Liver (tissue), 3 donors: ENCODE data around the gene ARMH1.

ENCODE experiments used
- ATF3 ChIP-seq: IDR thresholded peaks from 2 replicates; pipeline ENCODE4 v1.6.1; 2016; ENCODE audit warnings: antibody characterized with exemption
- CTCF ChIP-seq: fragments of 150-350 bp; IDR thresholded peaks from 2 replicates; pipeline ENCODE4 v1.5.1; 2017; ENCODE audit warnings: improper control_type of control experiment, low read depth, low read length; ENCODE audit not compliant: missing input control
- EGR1 ChIP-seq, 2 donors: IDR thresholded peaks; 2 replicates each; pipeline ENCODE4 v1.6.1; 2016 to 2018; ENCODE audit warnings: antibody characterized with exemption in 2 of 2, low read depth in 2 of 2
- FOXA1 ChIP-seq: IDR thresholded peaks from 2 replicates; pipeline ENCODE4 v1.6.1; 2016; ENCODE audit warnings: antibody characterized with exemption
- GABPA ChIP-seq, 2 donors: IDR thresholded peaks in 1 of 2; conservative IDR thresholded peaks in 1 of 2; 2 replicates each; pipeline ENCODE4 v1.6.1; 2016; ENCODE audit warnings: antibody characterized with exemption in 2 of 2, mild to moderate bottlenecking in 1 of 2, moderate library complexity in 1 of 2
- JUND ChIP-seq, 2 donors: IDR thresholded peaks; 2 replicates each; pipeline ENCODE4 v1.6.1; 2016; ENCODE audit warnings: antibody characterized with exemption in 2 of 2
- MAX ChIP-seq: IDR thresholded peaks from 2 replicates; pipeline ENCODE4 v1.6.1; 2016; ENCODE audit warnings: antibody characterized with exemption
- RAD21 ChIP-seq, 2 donors: IDR thresholded peaks; 2 replicates each; pipeline ENCODE4 v1.6.1; 2016; ENCODE audit warnings: antibody characterized with exemption in 2 of 2, mild to moderate bottlenecking in 2 of 2
- REST ChIP-seq: IDR thresholded peaks from 2 replicates; pipeline ENCODE4 v1.6.1; 2016; ENCODE audit warnings: antibody characterized with exemption, mild to moderate bottlenecking
- SP1 ChIP-seq: IDR thresholded peaks from 2 replicates; pipeline ENCODE4 v1.6.1; 2018; ENCODE audit warnings: antibody characterized with exemption, mild to moderate bottlenecking
- TAF1 ChIP-seq: conservative IDR thresholded peaks from 2 replicates; pipeline ENCODE4 v1.6.1; 2016; ENCODE audit warnings: antibody characterized with exemption, mild to moderate bottlenecking
- YY1 ChIP-seq: IDR thresholded peaks from 2 replicates; pipeline ENCODE4 v1.6.1; 2016; ENCODE audit warnings: antibody characterized with exemption, mild to moderate bottlenecking
- ZBTB33 ChIP-seq: IDR thresholded peaks from 2 replicates; pipeline ENCODE4 v1.6.1; 2016; ENCODE audit warnings: antibody characterized with exemption
- donor health status: healthy.
- donor health status: healthy.

GRCh38 chr1:44643721-44644334 is 30.7 kb upstream of the ARMH1 start:
- TF ChIP-seq CTCF (no peak), REST (no peak), MAX (no peak), GABPA (IDR thresholded peaks at IDR 0.05 in 1 of 2, conservative IDR thresholded peaks at IDR 0.05 in 1 of 2) (no peak), ATF3 (no peak), EGR1 (IDR thresholded peaks at IDR 0.05; ENCODE audit: low read depth in 2 of 2) (no peak), JUND (IDR thresholded peaks at IDR 0.05) (no peak), RAD21 (IDR thresholded peaks at IDR 0.05) (no peak), TAF1 (no peak), SP1 (no peak), YY1 (no peak), ZBTB33 (no peak), FOXA1 (no peak)
